HTERT RPE-1 (cell line): Measurements from ENCODE around the gene PKDREJ.

ENCODE experiments used
- in situ Hi-C: fragments of 300-500 bp; cut with MboI; formaldehyde crosslinking; loops from 4 replicates; pipeline ENCODE4 v1.14.3; 2020; ENCODE audit warnings: low sequenced_read_pairs

PKDREJ gene

DNA sequence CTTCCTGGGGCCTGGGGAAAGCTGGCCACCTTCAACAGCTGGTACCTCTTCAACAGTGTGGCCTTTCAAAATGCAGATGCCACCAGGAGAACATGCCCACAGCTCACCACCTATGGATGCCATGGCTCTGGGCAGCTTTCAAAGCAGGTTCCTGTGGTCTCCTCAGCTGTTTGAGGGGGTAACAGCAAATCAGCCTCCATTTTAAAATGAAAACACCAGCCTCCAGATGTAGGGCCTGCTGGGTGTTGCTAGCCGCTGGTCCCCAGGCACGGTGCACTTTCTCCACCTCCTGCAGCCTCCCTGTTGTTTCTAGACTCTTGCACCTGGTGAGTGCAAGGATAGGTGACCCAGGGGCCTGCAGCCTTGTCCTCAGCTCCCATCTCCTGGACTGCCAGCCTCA lies 23.1 kb downstream of the PKDREJ start:
- in situ Hi-C loops: no loop called here

DNA sequence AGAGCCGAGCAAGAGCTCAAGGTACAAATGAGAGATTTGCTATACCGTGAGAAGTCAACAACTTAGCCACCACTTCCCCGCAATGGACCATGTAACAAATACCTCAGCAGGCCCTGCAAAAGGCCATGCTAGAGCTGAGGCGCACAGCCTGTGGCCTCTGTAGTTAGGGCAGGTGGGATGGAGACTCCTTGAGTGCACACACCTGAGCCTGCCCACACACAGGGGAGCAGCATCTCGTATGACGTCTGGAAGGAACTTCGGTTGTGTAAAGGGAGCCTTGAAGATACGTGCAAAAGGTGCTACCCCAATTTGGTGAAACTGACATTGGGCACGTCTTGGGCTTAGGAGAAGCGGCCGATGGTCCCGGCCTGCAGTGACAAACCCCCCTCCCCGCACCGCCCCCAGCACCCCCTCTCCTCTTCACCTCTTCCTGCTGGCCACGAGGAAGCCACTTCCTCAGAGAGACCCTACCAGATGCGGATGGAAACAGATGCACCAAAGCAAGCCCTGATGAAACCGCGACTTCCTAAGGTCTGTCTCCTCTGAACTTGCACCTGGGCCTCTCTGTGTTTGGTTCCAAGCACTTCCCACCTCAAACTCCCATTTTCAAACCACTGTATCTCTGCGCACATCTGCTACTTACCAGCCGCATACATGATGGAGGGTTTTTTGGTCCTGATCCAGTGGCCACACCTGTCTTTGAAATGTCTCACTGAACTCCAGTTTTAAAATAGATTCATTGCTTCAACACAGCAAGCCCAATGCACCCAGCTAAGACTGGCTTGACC lies 23.7 kb downstream of the PKDREJ start:
- in situ Hi-C loops: no loop called here

DNA sequence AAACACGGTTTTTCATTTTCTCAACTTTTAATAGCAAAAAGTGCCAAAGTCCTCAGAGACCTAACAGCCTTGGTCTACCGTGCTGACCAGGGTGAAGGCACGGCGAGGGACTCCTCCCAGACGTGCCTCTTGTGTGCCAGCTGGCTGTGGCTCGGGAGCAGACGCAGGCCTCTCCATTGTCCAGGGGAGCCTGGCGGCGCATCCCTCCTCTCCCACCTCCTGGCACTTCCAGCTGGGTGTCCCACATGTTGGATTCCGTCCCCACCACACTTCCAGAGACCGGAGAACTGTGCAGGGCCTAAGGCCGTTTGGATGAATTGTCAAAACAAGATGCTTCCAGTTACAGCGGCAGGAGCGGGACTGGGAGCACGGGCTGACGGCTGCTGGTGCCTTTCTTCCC lies 24.6 kb downstream of the PKDREJ start:
- in situ Hi-C loops: no loop called here

DNA sequence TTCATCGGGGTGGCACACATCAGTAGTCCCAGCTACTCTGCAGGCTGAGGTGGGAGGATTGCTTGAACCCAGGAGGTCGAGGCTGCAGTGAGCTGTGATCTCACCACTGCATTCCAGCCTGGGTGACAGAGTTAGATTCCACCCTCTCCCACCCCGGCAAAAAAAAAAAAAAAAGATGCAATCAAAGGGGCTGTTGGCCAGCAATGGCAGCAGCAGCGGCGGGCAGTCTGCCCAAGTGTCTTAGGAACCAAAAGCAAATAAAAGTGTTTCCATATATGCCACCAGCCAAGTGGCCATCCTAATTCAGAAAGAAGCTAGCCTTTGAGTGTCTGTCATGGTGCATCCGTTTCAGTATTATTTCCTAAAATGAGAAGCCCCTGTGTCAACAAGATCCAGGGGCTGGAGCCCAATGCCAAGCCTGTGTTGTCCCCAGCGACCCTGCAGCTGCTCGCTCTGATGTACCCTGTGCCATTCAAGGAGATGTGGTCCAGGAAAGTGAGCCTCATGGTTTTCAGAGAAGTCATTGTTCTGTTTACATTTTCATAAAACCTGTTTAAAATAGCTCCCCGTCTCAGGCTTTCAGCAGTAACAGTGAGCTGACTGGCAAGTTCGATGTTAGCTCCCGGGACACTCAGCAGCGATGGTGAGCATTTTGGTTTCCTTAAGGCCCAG lies 25.6 kb downstream of the PKDREJ start:
- in situ Hi-C loops: no loop called here

DNA sequence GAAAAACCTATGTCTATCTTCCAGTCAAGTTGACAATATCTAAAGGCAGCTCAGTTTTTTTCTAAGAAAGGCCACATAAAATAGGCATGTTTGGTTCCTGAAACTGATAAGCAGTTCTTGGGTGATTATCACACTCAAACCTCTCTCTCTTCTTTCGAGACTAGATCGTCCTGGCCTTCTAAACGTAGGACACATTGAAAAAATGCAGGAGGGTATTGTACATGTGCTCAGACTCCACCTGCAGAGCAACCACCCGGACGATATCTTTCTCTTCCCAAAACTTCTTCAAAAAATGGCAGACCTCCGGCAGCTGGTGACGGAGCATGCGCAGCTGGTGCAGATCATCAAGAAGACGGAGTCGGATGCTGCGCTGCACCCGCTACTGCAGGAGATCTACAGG lies 28.2 kb downstream of the PKDREJ start:
- in situ Hi-C loops: no loop called here

DNA sequence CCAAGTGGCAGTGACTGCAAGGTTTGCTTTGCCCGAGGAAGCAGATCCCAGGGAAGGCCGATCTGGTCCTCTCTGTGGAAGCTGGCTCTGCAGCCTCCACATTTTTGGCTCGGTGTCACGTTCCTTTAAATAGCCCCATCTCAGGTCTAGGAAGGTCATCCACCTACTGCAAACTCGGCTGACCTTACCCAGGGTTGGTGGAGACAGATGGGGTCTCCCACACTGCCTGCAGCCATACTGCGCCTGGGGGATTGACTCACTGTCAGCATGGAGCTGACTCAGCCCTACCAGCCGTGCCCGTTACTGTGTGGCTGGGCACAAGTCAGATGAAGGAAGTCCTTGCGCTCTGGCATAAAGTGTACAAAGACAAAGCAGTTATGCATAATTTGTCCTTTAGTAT lies 29.9 kb downstream of the PKDREJ start:
- in situ Hi-C loops: no loop called here

DNA sequence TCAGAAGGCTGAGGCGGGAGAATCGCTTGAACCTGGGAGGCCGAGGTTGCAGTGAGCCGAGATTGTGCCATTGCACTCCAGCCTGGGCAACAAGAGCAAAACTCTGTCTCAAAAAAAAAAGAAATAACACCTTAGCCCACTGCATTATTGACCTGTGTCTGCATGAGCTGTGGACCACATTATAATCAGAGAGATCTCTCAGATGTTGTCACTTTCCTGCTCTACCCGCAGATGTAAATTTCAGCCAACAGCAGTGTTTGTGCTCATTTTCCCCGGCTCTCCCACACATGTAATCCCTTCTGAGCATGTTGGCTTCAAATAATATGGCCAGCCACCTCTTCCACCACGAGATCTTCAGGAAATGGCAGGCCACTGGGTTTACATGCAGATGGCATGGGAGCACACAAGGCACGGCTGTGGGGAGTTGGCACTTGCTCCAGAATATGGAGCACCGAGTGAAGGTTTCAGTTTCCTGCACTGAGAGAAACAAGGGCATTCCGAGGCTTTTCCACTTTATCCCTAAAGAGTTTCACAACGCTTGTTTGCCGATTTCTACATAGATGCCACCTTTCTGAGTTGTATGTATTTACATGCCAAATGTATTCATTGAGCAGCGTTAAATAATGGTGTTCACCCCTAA lies 32.8 kb downstream of the PKDREJ start:
- in situ Hi-C loops: no loop called here

DNA sequence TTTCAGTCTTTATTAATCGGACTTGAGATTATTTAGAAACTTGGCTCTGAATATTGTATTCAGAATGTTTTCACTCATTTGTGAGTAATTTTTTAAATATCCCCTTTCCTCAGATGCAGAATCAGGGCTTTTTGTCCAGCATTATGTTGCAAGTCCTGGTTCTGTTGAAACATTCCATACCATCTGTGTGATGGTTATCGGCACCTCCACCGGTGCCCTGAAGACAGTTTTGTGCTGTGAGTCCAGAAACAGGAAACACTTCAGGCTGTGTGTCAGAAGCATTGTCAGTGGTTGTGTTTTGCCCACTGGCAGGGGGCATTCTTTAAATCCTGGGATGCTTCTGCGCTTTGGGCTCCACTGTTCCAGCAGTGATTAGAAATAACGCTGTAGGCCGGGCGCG lies 33.4 kb downstream of the PKDREJ start:
- in situ Hi-C loops: no loop called here

DNA sequence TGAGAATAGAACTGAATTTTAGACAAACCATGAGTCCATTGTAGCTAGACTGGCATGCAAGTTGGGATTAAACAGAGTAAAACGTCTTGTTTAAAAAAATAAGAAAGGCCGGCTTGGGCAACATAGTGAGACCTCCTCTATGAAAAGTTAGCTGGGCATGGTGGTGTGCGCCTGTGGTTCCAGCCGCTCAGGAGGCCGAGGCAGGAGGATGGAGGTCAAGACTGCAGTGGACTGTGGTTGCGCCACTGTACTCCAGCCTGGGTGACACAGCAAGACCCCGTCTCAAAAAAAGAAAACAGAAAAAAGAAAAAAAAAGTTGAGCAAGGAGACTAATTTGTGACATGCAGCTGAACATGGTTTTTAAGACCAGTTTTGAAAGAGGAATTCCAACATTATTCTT lies 36.6 kb downstream of the PKDREJ start:
- in situ Hi-C loops: no loop called here

DNA sequence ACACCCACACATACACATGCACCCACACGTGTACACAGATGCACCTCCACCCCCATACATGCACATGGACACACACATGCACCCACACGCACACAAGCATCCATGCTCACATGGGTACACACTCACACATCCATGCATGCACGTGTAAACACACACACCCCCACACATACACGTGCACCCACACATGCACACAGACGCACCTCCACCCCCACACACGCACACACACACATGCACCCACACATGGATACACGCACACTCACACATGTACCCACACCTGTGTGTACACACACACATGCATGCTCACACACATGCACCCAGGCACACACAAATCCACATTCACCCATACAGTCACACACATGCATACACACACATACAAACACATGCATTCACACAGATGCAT lies 37.5 kb downstream of the PKDREJ start:
- in situ Hi-C loops: no loop called here

DNA sequence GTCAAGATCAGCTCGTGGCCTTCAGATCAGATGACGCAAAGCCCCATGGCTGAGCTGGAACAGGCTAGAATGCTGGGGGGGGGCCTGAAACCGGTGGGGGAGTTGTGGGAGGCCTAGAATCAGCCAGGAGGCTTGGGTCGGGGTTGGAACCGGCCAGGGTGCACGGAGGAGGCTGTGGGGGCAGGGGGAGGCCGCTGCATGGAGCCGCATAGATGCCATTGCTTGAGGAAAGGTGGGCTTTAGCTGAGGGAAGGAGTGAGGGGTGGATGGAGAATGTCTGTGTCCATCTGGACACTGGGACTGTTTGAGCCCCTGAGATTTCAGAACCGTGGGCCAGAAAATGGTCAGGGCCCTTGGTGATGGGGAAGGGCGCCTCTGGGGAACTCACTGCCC lies 38.2 kb downstream of the PKDREJ start:
- in situ Hi-C loops: no loop called here

DNA sequence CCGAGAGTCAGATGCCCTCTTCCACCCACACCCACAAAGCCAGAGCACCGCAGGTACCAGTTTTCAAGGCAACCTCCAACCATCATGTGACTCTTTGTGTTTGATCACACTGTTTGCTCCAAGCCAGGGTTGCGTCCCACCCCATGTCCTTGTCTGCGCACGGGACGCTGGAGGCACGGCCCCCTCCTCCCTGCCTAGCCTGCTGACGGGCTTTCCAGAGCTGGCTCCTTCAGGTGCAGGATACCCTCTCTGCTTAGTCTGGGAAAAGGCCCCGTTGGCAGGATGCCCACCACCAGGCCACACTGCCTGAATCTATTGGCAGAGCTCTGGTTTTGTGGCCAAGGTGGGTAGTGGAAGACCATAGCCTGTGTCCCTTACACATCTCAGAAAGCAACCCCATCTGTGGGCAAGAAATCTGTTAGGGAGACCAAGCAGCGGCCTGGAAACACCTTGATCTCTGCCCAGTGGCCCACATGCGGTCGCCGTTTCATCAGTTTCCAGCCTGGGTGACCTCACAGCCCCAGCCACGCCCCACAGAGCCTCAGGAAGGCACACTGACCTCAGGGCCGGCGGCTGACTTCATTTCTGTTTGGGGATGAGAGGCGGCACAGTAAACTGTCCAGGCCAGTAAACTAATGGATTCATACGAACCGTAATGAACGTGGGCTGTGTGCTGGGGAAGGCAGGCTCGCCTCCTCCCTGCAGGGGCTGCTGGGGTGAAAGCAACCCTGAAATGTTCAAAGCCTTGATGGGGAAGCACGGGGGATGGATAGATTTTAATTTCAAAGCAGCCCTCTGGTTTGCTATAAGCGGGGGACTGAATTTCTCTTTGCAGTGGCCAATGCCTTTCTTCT lies 38.9 kb downstream of the PKDREJ start:
- in situ Hi-C loops: no loop called here

DNA sequence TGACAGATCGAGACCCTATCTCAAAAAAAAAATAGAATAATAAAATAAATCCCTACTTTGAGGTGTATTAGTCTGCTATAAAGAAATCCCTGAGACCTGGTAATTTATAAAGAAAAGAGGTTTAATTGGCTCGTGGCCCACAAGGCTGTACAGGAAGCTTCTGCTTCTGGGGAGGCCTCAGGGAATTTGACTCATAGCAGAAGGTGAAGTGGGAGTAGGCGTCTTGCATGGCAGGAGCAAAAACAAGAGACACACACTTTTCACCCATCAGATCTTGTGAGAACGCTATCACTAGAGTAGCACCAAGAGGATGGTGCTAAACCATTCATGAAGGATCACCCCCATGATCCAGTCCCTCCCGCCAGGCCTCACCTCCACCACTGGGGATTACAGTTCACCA lies 42.2 kb downstream of the PKDREJ start:
- in situ Hi-C loops: no loop called here

DNA sequence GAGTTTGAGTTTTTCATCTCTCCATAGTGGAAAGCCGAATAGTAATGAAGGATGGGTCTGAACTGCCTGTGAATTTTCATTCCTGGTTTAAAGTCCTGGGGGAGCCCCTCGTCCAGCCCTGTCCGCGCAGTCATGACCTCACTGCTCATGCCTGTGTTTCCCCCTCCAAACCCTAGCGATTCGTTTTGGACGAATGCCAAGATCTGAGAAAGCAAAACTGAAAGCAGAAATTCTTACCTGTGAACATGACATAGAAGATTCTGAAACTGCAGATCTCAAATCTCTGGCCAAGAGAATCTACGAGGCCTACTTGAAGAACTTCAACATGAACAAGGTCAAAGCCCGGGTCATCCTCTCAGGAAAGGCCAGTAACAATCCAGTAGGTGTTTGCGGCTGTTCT lies 43.5 kb downstream of the PKDREJ start:
- in situ Hi-C loops: no loop called here

DNA sequence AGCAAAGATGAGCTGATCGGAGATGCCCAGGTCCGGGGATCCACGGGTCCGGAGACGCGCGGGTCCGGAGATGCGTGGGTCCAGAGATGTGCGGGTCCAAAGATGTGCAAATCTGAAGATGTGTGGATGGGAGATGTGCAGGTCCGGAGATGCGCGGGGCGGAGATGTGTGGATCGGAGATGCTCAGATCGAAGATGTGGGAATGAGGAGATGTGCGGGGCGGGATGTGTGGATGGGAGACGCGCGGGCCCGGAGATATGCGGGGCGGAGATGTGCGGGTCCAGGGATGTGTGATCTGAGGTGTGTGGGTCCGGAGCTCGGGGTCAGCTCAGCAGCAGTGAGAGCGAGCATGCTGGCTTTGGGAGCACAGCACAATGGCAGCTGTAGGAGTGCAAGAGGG lies 48.5 kb downstream of the PKDREJ start:
- in situ Hi-C loops: no loop called here

DNA sequence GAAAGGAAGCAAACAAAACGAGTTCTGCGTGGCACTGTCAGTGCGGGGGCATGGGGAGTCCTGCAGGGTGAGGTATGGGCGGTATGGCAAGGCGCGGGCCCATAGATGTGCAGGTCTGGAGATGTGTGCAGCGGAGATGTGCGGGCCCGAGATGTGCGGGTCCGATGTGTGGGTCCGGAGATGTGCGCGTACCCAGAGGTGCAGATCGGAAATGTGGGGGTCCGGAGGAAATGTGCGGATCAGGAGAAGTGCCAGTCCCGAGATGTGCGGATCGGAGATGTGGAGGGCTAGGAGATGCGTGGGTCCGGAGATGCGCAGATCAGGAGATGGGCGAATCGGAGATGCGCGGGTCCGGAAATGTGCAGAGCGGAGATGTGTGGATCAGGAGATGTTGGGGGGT lies 49.0 kb downstream of the PKDREJ start:
- in situ Hi-C loops: no loop called here

DNA sequence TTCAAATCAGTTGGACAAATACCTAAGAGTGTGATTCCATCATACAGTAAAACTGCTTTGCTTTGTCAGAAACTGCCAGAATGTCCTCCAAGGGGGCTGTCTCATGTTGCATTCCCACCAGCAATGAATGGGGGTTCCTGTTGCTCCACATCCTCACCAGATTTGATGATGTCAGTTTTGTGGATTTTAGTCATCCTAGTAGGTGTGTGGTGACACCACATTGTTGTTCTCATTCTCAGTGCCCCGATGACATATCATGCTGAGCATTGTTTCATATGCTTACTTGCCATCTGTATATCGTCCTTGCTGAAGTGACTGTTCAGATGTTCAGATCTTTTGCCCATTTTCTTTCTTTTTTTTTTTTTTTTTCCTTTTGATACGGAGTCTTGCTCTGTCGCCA lies 50.1 kb downstream of the PKDREJ start:
- in situ Hi-C loops: no loop called here

DNA sequence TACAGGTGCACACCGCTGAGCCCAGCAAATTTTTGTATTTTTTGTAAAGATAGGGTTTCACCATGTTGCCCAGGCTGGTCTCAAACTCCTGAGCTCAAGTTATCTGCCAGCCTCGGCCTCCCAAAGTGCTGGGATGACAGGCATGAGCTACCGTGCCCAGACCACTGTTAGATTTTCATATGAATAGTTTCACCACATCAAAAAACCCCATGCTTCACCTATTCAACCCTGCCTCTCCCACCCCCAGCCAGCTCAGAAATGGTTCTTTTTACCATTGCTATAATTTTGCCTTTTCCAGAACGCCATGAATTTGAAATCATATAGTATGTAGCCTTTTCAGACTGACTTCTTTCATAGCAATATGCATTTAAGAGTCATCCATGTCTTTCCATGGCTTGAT lies 50.9 kb downstream of the PKDREJ start:
- in situ Hi-C loops: no loop called here

DNA sequence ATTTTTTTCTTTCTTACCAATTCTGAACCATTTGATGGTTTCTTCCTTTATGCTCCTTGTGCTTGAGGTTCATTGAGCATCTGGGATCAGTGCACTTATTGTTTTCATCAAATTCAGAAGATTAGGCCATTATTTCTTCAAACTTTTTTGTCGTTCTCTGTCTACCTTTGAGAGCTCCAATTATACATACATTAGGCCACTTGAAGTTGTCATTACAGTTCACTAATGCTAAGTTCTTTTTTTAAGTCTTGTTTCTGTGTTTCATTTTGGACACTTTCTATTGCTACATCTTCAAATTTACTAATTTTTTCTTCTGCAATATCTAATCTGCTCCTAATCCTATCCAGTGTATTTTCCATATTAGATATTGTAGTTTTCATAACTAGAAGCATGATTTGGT lies 53.9 kb downstream of the PKDREJ start:
- in situ Hi-C loops: no loop called here
